Large intestine (tissue), 3 donors: ENCODE measurements around the gene ZFP57. TPM values are rescaled to one million over a fixed set of nuclear protein-coding genes. Genes with fewer than 3 reads are reported as not detected.

ENCODE experiments used
- DNase-seq, 2 donors: peaks; one replicate each; pipeline versions ENCODE4 v3.0.0 to v3.0.0-alpha.2; 2013
- H3K27ac ChIP-seq: one replicate; pipeline ENCODE4 v1.5.1; 2013; ENCODE audit warnings: low read length
- H3K27me3 ChIP-seq: 2 replicates; pipeline ENCODE4 v1.6.1; 2013; ENCODE audit warnings: low read length; ENCODE audit not compliant: control insufficient read depth, insufficient read depth
- H3K36me3 ChIP-seq: 2 replicates; pipeline ENCODE4 v1.6.1; 2013; ENCODE audit warnings: low read length; ENCODE audit not compliant: control insufficient read depth, insufficient read depth
- H3K4me1 ChIP-seq: one replicate; pipeline ENCODE4 v1.6.1; 2013; ENCODE audit warnings: low read length; ENCODE audit not compliant: control insufficient read depth, insufficient read depth
- H3K4me3 ChIP-seq: one replicate; pipeline ENCODE4 v1.5.1; 2013; ENCODE audit warnings: low read length
- H3K9me3 ChIP-seq: one replicate; pipeline ENCODE4 v1.6.1; 2013; ENCODE audit warnings: mild to moderate bottlenecking, low read depth, low read length, moderate library complexity; ENCODE audit not compliant: control insufficient read depth
- WGBS: methylation state at CpG from one replicate; pipeline ENCODE4 v1.1.5; 2013; ENCODE audit warnings: low lambda C conversion rate; ENCODE audit not compliant: insufficient coverage; 5-methylcytosine and 5-hydroxymethylcytosine counted together
- polyA plus RNA-seq: library from polyadenylated mRNA; unstranded; fragments of 120-200 nt; gene quantifications from one replicate; pipeline ENCODE4 v1.2.1, GENCODE V29; 2013

ZFP57 gene
- polyA plus RNA-seq, 1 donor, result not detected

DNA sequence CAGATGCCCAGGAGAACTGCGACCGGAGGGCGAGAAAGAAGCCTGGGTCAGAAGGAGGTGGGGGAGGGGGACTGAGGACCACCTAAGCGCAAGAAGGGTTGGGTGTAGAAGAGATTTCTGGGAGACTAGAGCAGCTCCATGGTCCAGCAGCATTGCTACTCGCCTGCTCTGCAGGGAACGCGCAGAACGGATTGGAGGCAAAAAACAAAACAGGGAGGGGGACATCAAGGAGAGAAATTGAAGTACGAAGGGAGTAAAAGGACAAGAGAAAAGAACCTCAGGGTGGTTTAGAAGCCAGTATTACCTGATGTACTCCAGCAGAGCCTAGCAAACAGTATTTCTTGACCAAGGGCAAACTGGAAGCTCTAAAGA, 47.4 kb downstream of the ZFP57 start:
- Histone ChIP-seq H3K27me3 (peaks cover 56% of the 10 kb centered on the region), H3K4me3 (peak overlapping the region; percentile 48), H3K27ac (peak overlapping the region; percentile 35), H3K36me3 (no peaks in the 10 kb centered on the region), H3K9me3 (peaks cover 7% of the 10 kb centered on the region), H3K4me1 (peaks cover 12% of the 10 kb centered on the region)
- 4% methylated on average over 4 of the region's 9 CpGs for WGBS
- DNase-seq, result no peak

DNA sequence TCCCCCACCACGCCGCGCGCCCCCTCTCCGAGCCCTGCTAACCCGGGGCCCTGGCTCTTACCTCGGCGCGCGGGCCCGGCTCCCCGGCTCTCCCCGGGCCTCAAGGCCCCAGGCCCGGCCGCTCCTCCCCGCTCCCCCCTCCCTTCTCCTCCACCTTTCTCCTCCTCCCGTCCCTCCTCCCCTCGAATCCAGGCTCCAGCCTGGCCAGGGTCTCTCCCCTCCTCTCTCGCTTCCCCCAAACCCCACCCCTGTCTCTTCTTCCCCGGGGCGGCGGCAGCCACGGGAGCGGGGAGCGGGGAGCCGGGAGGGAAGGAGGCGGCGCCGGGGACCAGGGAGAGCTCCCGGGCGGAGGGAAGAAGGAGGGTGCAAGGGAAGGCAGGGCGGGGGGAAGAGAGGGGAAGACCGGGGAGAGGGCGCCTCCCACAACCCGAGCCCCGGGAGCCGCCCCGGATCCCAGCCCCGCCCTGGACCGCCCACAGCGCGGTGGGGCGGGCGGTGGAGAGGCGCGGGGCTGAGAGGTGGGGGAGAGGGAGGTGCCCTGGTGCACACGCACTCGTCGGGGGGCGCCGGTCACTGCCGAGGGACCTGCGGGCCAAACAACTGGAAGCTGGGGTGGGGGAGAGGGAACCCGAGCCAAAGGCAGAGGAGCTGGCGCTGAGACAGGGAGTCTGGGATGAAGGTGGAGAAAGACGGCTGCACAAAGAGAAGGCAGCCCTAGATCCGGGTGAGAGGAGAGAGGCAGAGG, 48.0 kb downstream of the ZFP57 start, which contains the start of gene GABBR1:
GABBR1 (minus strand) TSS at position 395 of the 745 bp plus-strand sequence. CDS start 798 bp downstream, outside the sequence.
- peak within 1 kb of the TSS; percentile 35 for H3K27ac ChIP-seq
- WGBS, result 0% methylated on average over 1 of the region's 57 CpGs
- H3K4me3 ChIP-seq, result peak within 1 kb of the TSS; percentile 48
- no peaks in the 10 kb centered on the region for H3K36me3 ChIP-seq
- H3K4me1 ChIP-seq, result peaks cover 12% of the 10 kb centered on the region
- peak; percentile 72 to 83 for DNase-seq
- H3K9me3 ChIP-seq, result peaks cover 7% of the 10 kb centered on the region
- H3K27me3 ChIP-seq, result peaks cover 61% of the 10 kb centered on the region

DNA sequence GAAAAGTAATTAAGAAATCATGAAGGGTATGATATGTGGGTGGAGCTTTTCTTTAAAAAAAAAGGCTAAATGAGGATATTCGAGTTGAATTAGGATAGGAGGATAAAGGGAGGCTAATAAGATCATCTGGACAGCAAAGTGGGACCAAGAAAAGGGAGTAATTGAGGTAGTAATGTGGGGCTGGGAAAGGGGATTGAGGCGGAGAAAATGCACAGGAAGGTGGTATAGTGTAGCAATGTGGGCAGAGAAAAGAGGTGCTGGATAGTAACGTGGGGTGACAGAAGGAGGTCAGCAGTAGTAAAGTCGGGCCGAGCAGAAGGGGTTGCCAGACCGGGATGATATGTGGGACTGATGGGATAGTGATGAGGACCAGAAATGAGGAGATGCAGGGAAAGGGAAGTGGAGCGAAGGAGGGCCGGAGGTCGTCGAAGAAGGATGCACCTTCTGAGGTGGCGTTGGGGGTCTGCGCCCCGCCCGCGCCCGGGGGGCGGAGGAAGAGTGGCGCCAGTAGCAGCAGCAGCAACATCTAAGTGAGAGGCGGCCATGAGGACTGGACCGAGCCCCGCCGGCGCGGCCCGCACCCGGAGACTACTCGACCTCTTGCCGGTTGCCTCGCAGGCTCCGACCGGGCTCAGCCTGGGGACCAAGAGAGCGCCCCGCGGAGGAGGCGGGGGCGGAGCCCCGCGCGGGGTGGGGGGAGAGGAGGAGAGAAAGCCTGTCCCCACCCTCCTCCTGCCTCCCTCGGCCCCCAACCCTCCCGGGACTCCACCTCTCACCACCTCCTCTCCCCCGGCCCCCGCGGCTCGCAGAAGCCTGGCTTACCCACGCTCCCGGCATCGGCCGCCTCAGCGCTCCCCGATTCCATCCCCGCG, 48.9 kb downstream of the ZFP57 start:
- peaks cover 7% of the 10 kb centered on the region for H3K9me3 ChIP-seq
- H3K4me3 ChIP-seq, result peak overlapping the region; percentile 48
- DNase-seq, result peak in 1 of 2 donors; percentile 48
- 0% methylated on average over 2 of the region's 53 CpGs for WGBS
- peaks cover 69% of the 10 kb centered on the region for H3K27me3 ChIP-seq
- peaks cover 12% of the 10 kb centered on the region for H3K4me1 ChIP-seq
- H3K36me3 ChIP-seq, result no peaks in the 10 kb centered on the region
- no peak overlapping the region for H3K27ac ChIP-seq

DNA sequence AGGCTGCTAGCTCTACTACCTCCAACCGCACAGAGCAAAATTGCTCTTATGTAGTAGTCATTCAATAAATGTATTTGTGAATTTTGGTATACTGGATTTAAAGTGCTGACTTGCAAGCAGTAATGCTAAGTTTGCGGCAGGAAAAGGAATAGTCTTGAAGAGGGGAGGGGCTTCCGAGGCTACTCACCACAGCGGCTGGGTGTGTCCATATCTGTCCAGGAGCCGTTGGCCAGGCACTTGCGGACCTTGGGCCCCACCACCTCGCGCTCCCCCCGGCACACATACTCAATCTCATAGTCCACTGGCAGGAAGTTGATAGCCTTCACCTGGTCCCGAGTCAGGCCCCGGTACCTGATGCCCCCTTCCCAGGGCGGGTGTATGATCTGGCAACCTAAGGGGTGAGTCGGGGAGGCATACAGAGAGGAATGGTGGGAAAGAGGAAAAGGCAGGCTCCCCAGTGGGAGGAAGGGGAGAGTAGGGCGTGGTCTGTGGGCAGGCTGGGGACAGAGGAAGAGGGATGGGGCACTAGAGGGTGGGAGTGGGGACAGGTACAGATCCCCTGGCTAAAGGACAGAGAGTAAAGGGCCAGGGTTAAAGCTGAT, 49.6 kb downstream of the ZFP57 start:
- Histone ChIP-seq H3K27ac (no peak overlapping the region), H3K4me3 (no peak overlapping the region), H3K27me3 (peaks cover 77% of the 10 kb centered on the region), H3K9me3 (peaks cover 6% of the 10 kb centered on the region), H3K4me1 (peaks cover 12% of the 10 kb centered on the region), H3K36me3 (no peaks in the 10 kb centered on the region)
- WGBS, result 14% methylated on average over 2 of the region's 14 CpGs
- no peak for DNase-seq

DNA sequence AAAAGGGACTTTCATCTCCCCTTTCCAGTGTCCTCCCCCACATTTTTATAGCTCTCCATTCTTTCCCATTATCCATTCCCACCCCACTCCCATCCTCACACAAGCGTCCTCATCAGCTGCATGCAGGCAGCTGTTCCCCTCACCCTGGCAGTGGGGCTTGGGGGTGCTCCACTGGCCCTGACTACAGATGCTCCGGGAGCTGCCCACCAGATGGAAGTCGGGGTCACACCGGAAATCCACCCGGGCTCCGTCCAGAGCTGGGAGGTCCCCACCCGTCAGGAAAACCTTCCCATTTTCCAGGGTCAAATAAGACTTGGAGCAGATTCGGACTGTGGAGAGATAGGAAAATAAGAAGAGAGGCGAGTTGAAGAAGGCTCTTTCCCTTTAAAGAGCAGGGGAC, 50.6 kb downstream of the ZFP57 start:
- Histone ChIP-seq H3K27ac (no peak overlapping the region), H3K27me3 (peaks cover 85% of the 10 kb centered on the region), H3K9me3 (peaks cover 4% of the 10 kb centered on the region), H3K4me1 (peaks cover 12% of the 10 kb centered on the region), H3K36me3 (no peaks in the 10 kb centered on the region), H3K4me3 (no peak overlapping the region)
- no CpG with 5 or more reads among the region's 9 CpGs for WGBS
- no peak for DNase-seq

DNA sequence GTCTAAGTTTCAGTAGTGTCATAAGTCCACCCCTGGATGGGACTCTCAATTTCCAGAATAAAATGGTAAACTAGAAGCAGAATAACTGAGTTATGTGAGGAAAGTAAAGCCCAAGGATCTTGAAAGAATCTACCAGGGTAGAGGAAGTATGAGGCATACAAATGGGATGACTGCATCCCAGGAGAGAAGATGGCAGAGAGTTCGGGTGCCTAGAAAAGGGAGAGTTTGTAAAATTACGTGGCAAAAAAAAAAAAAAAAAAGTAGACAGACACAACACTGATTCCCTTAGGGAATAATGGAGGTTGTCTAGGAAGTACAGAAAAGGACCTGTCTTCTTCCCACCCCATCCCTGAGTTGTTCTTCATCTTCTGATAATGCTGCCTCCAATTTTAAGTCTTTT, 51.4 kb downstream of the ZFP57 start:
- Histone ChIP-seq H3K4me3 (no peak overlapping the region), H3K9me3 (peaks cover 4% of the 10 kb centered on the region), H3K4me1 (peaks cover 12% of the 10 kb centered on the region), H3K27ac (no peak overlapping the region), H3K36me3 (no peaks in the 10 kb centered on the region), H3K27me3 (peaks cover 88% of the 10 kb centered on the region)
- 80% methylated on average over 2 of the region's 2 CpGs for WGBS
- DNase-seq, result no peak

DNA sequence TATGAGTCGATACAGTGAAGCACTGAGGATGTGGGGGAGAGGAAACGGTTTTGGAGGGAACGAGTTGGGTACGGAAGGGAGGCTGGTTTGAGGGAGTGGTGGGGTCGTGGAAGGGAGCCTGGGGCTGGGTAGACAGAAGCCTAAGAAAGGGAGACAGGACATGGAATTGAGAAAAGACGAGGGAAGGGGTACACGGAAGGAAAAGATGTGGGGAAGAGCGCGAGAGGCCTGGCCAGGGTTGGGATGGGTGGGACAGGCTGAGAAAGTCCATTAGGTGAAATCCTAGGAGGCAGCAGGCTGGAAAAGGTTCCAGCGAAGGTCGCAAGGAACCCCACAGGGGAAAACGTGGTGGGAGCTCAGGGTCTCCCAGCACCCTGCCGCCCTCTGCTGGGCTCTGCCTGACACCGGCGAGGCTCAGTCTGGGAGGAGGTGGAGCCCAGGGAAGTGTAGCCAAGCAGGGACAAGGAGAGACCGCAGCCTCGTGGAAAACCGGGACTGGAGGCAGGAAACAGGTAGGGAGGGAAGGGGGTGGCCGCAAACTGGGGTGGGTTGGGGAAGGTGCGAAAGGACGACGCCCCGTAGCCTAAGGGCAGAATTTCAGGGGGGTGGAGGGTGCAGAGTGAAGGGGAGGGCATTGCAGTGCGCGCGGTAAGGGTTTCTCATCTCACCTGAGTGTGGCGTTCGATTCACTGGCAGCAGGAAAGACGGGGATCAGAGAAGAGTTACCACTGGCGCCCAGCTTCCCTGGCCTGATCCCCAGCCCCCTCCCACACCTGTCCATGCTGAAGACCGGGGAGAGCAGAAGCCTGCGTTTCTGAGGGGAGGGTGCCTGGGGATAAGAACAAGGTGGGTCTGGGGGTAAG, 52.3 kb downstream of the ZFP57 start:
- peaks cover 89% of the 10 kb centered on the region for H3K27me3 ChIP-seq
- peaks cover 12% of the 10 kb centered on the region for H3K4me1 ChIP-seq
- no peaks in the 10 kb centered on the region for H3K36me3 ChIP-seq
- DNase-seq, result peak; percentile 51 to 52
- peak overlapping the region; percentile 51 for H3K27ac ChIP-seq
- H3K4me3 ChIP-seq, result peak overlapping the region; percentile 43
- H3K9me3 ChIP-seq, result peaks cover 4% of the 10 kb centered on the region
- 8% methylated on average over 5 of the region's 32 CpGs for WGBS

DNA sequence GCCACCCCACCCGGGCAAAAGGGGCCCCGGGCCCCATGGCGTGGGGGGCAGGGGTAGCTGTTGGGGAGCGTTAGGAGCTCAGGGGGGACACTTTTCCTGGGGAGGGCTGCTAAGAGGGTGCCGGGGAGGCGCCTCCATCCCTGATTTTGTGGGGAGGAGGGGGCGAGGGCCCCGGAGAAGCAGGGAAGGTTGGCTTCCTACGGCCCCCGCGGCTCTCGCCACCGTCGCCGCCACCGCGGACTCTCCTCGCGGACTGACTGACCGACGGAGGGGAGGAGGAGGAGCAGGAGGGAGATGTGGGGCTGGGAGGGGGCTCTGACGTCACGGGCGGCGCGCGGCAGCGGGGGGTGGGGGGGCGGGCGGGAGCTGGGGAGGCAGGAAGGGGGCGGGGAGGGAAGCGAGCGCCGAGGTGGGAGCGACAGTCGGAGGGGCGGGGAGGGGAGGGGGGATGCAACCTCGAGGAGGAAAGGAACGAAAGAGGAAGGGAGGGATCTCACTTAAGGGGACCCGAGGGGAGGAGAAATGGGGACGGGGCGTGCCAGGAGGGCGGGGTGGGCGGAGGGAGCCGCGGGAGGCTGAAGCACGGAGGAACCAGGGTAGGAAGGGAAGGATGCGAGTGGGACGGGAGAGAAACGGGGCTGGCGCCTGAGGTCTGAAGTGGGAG, 53.1 kb downstream of the ZFP57 start:
- DNase-seq, result peak; percentile 45 to 52
- Histone ChIP-seq H3K27ac (peak overlapping the region; percentile 51), H3K4me1 (peaks cover 12% of the 10 kb centered on the region), H3K36me3 (no peaks in the 10 kb centered on the region), H3K9me3 (peaks cover 4% of the 10 kb centered on the region), H3K27me3 (peaks cover 85% of the 10 kb centered on the region), H3K4me3 (peak overlapping the region; percentile 43)
- WGBS, result no CpG with 5 or more reads among the region's 51 CpGs

DNA sequence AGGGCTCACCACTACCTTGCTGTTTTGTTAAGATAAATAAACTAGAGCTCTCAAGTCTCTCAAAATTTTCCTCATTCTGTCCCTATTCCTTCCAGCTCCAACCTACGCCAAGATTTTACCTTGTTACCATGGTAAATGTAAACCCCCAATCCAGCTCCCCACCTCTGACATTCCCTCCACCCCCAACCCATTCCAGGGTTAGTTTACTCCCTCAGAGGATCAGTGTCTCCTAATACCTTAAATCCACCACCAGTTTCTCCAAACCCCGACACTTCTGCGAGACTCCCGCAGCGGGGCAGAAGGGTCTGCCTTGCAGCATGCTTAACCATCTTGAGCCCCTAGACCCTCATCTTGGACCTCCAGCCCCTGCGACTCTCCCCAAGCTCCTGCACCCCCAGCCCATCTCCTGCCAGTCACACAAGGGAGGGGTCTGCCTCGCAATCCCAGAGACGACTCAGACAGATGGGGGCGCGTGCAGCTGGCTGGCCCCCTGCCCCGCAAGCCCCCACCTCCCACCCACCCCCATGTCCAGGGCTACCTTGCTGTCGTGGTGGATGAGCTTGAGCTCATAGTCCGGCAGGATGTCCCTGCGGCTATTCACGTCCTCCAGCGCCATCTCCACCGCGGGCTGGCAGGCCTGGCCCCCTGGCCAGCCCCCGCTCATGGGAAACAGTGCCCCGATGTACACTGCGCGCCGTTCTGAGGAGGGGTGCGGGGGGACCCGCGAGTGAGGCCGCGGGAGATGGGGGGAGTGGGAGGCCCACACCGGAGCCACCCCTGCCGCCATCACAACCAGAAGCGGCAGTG, 53.8 kb downstream of the ZFP57 start:
- H3K27ac ChIP-seq, result no peak overlapping the region
- H3K4me1 ChIP-seq, result peaks cover 11% of the 10 kb centered on the region
- peaks cover 2% of the 10 kb centered on the region for H3K36me3 ChIP-seq
- peaks cover under 1% of the 10 kb centered on the region for H3K9me3 ChIP-seq
- no peak for DNase-seq
- H3K4me3 ChIP-seq, result peak overlapping the region; percentile 32
- H3K27me3 ChIP-seq, result peaks cover 81% of the 10 kb centered on the region
- WGBS, result no CpG with 5 or more reads among the region's 31 CpGs
